Measurements from ENCODE around the gene PIGM.

- TF ChIP-seq CTCF (IDR thresholded peaks at IDR 0.05; ENCODE audit: low read length): no peak
- TF ChIP-seq EZH2 (IDR thresholded peaks at IDR 0.05; ENCODE audit: borderline replicate concordance, low read length): no peak
Measured at GRCh38 chr1:160017592-160017991, 14.2 kb downstream of the PIGM start.

Measured in OCI-LY1 (cell line).